Activated T-cell treated with anti-CD3 and anti-CD28 coated beads for 1 hour (primary cell): ENCODE measurements around the gene LZTS2.

Experiments used
- DNase-seq: peaks from one replicate; pipeline ENCODE4 v3.0.0-alpha.2; 2020; ENCODE audit warnings: low read depth

LZTS2 gene

DNA sequence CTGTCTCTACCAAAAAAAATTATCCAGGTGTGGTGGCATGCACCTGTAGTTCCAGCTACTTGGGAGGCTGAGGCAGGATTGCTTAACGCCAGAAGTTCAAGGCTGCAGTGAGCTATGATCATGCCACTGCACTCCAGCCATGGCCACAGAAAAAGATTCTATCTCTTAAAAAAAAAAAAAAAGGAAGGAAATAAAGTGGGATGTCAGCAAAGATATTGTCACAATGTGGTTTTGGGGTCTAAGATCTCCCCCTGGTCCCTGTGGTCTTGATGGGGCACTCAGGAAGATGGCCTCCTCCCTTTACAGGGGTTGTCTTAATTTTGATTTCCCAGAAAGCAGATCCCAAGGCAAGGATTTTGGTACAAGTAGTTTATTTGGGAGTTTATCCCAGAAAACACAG lies 54.7 kb downstream of the LZTS2 start:
- DNase-seq = no peak

- DNase-seq = no peak
Measured at GRCh38 chr10:101054876-101055275, 55.3 kb downstream of the LZTS2 start.

- no peak for DNase-seq
Measured at GRCh38 chr10:101055411-101055810, 55.8 kb downstream of the LZTS2 start.

- DNase-seq = no peak
Measured at GRCh38 chr10:101056365-101057151, 57.0 kb downstream of the LZTS2 start.
